LHCN-M2 (cell line): ENCODE results near the gene ZNF573. TPM values are rescaled to one million over a fixed set of nuclear protein-coding genes. Genes with fewer than 3 reads are reported as not detected.
"Not testable (repeated sequence)": the region's sequence is repeated elsewhere in the genome, so short reads cannot be mapped to it uniquely, and the experiment has no call there.

Experiments
- DNase-seq: peaks from one replicate; pipeline ENCODE4 v3.0.0-alpha.2; 2012; ENCODE audit warnings: low read depth
- polyA plus RNA-seq: library from polyadenylated mRNA; unstranded; fragments of >200 nt; gene quantifications from one replicate; pipeline ENCODE4 v1.2.1, GENCODE V29; 2012; ENCODE audit warnings: missing spikeins
- total RNA-seq: library from RNA; depleted of rRNA; stranded (reverse); fragments of >200 nt; gene quantifications from 2 replicates; pipeline ENCODE4 v1.2.3, GENCODE V29; 2014; rRNA removed

ZNF573 gene
- total RNA-seq: 6.9 and 7.5 TPM in 2 replicates
- polyA plus RNA-seq: 1.2 TPM

GRCh38 chr19:37779127-37780005 lies at the start of gene ZNF573:
Gene ZNF573 (minus strand): TSS chr19:37779586. CDS start chr19:37773729, 5,857 bp downstream.
- DNase-seq: peak; percentile 89

GRCh38 chr19:37817180-37817981 lies 38.0 kb upstream of the ZNF573 start:
- DNase-seq: no peak

GRCh38 chr19:37815611-37816010 lies 36.2 kb upstream of the ZNF573 start:
- not testable (repeated sequence) for DNase-seq

GRCh38 chr19:37813340-37813739 lies 34.0 kb upstream of the ZNF573 start:
- no peak for DNase-seq

GRCh38 chr19:37809366-37809765 lies 30.0 kb upstream of the ZNF573 start:
- no peak for DNase-seq

- DNase-seq: no peak
Observed at GRCh38 chr19:37803249-37803840, 24.0 kb upstream of the ZNF573 start.

- DNase-seq: no peak
Observed at GRCh38 chr19:37790244-37790925, 11.0 kb upstream of the ZNF573 start.

GRCh38 chr19:37778613-37779126 lies 716 bp downstream of the ZNF573 start:
- peak; percentile 41 for DNase-seq

GRCh38 chr19:37770985-37771384 lies 8.4 kb downstream of the ZNF573 start:
- no peak for DNase-seq

- peak; percentile 31 for DNase-seq
Observed at GRCh38 chr19:37763488-37763887, 15.9 kb downstream of the ZNF573 start.

- DNase-seq: not testable (repeated sequence)
Observed at GRCh38 chr19:37757683-37758082, 21.7 kb downstream of the ZNF573 start.

- DNase-seq: peak; percentile 4
Observed at GRCh38 chr19:37738371-37738770, 41.0 kb downstream of the ZNF573 start.

- no peak for DNase-seq
Observed at GRCh38 chr19:37725181-37725580, 54.2 kb downstream of the ZNF573 start.

GRCh38 chr19:37719927-37720265 lies 59.5 kb downstream of the ZNF573 start:
- DNase-seq: no peak

GRCh38 chr19:37719111-37719926 lies 60.1 kb downstream of the ZNF573 start, which contains the start of gene ZNF607:
Gene ZNF607 (minus strand): TSS chr19:37719761. CDS start chr19:37711618, 8,143 bp downstream.
- peak; percentile 85 for DNase-seq

GRCh38 chr19:37718304-37718703 lies 61.1 kb downstream of the ZNF573 start:
- no peak for DNase-seq

- no peak for DNase-seq
Observed at GRCh38 chr19:37716140-37716539, 63.2 kb downstream of the ZNF573 start.

GRCh38 chr19:37706052-37706605 lies 73.3 kb downstream of the ZNF573 start:
- no peak for DNase-seq

- DNase-seq: peak; percentile 15
Observed at GRCh38 chr19:37699057-37699456, 80.3 kb downstream of the ZNF573 start.

- DNase-seq: no peak
Observed at GRCh38 chr19:37698216-37698615, 81.2 kb downstream of the ZNF573 start.
